Posterior vena cava (tissue), 2 donors: ENCODE data around the gene THADA. TPM values are rescaled to one million over a fixed set of nuclear protein-coding genes. Genes with fewer than 3 reads are reported as not detected.
"Not testable (repeated sequence)": the region's sequence is repeated elsewhere in the genome, so short reads cannot be mapped to it uniquely, and the experiment has no call there.

Source experiments
- DNase-seq: peaks from one replicate; pipeline ENCODE4 v3.0.0-alpha.2; 2020; ENCODE audit warnings: low spot score
- intact Hi-C, 2 donors: fragments of 100-400 bp; cut with DNase I; formaldehyde crosslinking; loops; one replicate each; pipeline versions ENCODE4 v1.14.1 to v1.14.2; 2022 to 2023
- total RNA-seq, 2 donors: library from RNA; stranded (reverse); fragmentation: NEBNext Ultra II Directional; extraction: Animal tissue kit (Norgen Biotek cat#: 25700); gene quantifications; one replicate each; pipeline ENCODE4 v1.2.1, GENCODE V29; 2021
- donor health status: DM: yes; HTN: yes; CAD: no.
- donor health status: DM: yes; HTN: yes; CAD: no.

Gene THADA
- total RNA-seq, 2 donors from 2014 or later, result 29.9 to 30.7 TPM

- intact Hi-C loops, result no loop called here
- no peak for DNase-seq
These were observed 402.8 kb downstream of the THADA start for GRCh38 chr2:43192744-43193651.

- intact Hi-C loops, result no loop called here
- DNase-seq, result no peak
These were observed 403.8 kb downstream of the THADA start for GRCh38 chr2:43191947-43192516.

GRCh38 chr2:43190311-43191052, 405.4 kb downstream of the THADA start:
- DNase-seq, result no peak
- intact Hi-C loops, result no loop called here

GRCh38 chr2:43189861-43190260, 406.0 kb downstream of the THADA start:
- DNase-seq, intact Hi-C loops: not testable (repeated sequence)

GRCh38 chr2:43188561-43189386, 407.1 kb downstream of the THADA start:
- no peak for DNase-seq
- intact Hi-C loops, result no loop called here

- intact Hi-C loops, result loop anchor here in 1 of 2 donors (1.0 kb wide), 1 partner anchor 17 kb away; no protein-coding TSS in a partner anchor
- no peak for DNase-seq
These were observed 409.0 kb downstream of the THADA start for GRCh38 chr2:43186679-43187374.

- intact Hi-C loops, result no loop called here
- DNase-seq, result no peak
These were observed 409.5 kb downstream of the THADA start for GRCh38 chr2:43186321-43186678.

GRCh38 chr2:43185146-43185545, 410.7 kb downstream of the THADA start:
- no peak for DNase-seq
- intact Hi-C loops, result no loop called here

- intact Hi-C loops, result loop anchor here in 1 of 2 donors (5.0 kb wide), 1 partner anchor 33 kb away; no protein-coding TSS in a partner anchor
- DNase-seq, result no peak
These were observed 411.4 kb downstream of the THADA start for GRCh38 chr2:43184339-43184895.

GRCh38 chr2:43183743-43184142, 412.1 kb downstream of the THADA start:
- intact Hi-C loops, result loop anchor here in 1 of 2 donors (5.0 kb wide), 1 partner anchor 34 kb away; no protein-coding TSS in a partner anchor
- DNase-seq, result no peak

- no peak for DNase-seq
- intact Hi-C loops, result loop anchor here in 1 of 2 donors (5.0 kb wide), 1 partner anchor 36 kb away; no protein-coding TSS in a partner anchor
These were observed 414.9 kb downstream of the THADA start for GRCh38 chr2:43180897-43181296.

Other genes starting within 250 kb of the THADA start
- 10 to 100 TPM; 19.9 to 22.8 TPM for gene PLEKHH2, start 41.2 kb upstream of the THADA start, total RNA-seq
- 1 to 10 TPM; 1.3 to 1.4 TPM for gene C1GALT1C1L, start 80.4 kb upstream of the THADA start, total RNA-seq
- 10 to 100 TPM in 1 of 2 donors, 1 to 10 TPM in 1; 9.2 to 18.3 TPM for gene DYNC2LI1, start 178.0 kb upstream of the THADA start, total RNA-seq
- gene ABCG5, start 242.8 kb upstream of the THADA start, total RNA-seq, result not detected
- not detected for gene ABCG8, start 242.9 kb upstream of the THADA start, total RNA-seq